GM12873 (cell line): ENCODE data around the gene AKAP13.

ENCODE experiments used
- CTCF ChIP-seq: IDR thresholded peaks from 2 replicates; pipeline ENCODE4 v1.5.1; 2012; ENCODE audit warnings: low read depth, mild to moderate bottlenecking, moderate library complexity, low read length, control low read depth; ENCODE audit not compliant: insufficient read depth; ENCODE audit errors: missing control alignments

The AKAP13 gene

GRCh38 chr15:85704066-85704465 lies 323.7 kb downstream of the AKAP13 start:
- TF ChIP-seq CTCF, result no peak

GRCh38 chr15:85704720-85705429 lies 324.5 kb downstream of the AKAP13 start:
- no peak for TF ChIP-seq CTCF

GRCh38 chr15:85706779-85707518 lies 326.5 kb downstream of the AKAP13 start:
- no peak for TF ChIP-seq CTCF

GRCh38 chr15:85707519-85708338 lies 327.3 kb downstream of the AKAP13 start:
- TF ChIP-seq CTCF, result no peak

- no peak for TF ChIP-seq CTCF
Observed at GRCh38 chr15:85708402-85708941, 328.1 kb downstream of the AKAP13 start.

GRCh38 chr15:85709250-85709649 lies 328.8 kb downstream of the AKAP13 start:
- no peak for TF ChIP-seq CTCF
